HG02763 (cell line): ENCODE data around the gene H2BW2.
"Not testable (repeated sequence)": the region's sequence is repeated elsewhere in the genome, so short reads cannot be mapped to it uniquely, and the experiment has no call there.

ENCODE experiments used
- ATAC-seq: cut with Tn5 transposase; IDR thresholded peaks from one replicate; pipeline ENCODE4 v1.9.1; 2021; ENCODE audit warnings: mild to moderate bottlenecking, moderate library complexity; ENCODE audit not compliant: unreplicated experiment

H2BW2 gene

DNA sequence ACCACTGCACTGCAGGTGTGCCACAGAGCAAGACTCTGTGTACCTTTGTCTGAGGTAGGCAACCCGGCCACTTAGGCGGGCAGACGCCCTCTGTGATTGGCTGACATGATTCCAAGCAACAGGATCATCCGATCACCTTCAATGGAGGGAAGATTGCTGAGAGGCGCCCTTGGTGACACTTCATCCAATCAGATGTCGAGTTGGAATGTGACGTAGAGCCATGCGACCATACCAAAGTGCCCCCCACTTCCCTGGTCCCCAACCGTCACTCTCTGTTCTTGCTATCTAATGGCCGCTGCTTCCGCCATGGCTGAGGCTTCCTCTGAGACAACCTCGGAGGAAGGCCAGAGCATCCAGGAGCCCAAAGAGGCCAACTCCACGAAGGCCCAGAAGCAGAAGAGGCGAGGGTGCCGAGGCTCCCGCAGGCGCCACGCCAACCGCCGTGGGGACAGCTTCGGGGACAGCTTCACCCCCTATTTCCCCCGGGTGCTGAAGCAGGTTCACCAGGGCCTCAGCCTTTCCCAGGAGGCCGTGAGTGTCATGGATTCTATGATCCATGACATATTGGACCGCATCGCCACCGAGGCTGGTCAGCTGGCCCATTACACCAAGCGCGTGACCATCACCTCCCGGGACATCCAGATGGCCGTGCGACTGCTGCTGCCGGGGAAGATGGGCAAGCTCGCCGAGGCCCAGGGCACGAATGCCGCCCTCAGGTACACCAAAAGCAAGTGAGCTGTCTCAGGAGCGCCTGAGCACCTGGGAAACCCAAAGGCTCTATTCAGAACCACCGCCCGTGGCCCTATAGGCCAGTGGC, at the start of gene H2BW2:
TSS of gene H2BW2 (plus strand) at position 268 of the 817 bp plus-strand sequence. CDS start at position 307, 39 bp downstream.
- no peak for ATAC-seq

DNA sequence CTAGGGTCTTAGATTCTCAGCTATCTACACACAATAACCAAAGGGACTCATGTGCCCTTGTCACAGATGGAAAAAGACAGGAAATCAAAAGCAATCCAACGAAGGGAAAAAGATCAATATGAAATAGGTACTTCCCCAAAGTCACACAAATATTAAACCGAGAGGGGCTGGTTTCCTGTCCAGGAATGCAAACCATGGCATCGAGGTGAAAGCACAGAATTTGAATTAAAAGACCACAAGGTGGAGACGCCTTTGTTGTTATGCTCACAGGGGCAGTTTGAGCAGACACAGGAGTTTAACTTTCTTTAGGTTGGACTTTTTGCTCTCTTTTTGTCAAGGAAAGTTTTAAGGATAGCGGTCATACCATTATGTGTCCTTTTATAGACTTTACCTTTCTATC, 40.5 kb upstream of the H2BW2 start:
- peak; percentile 61 for ATAC-seq

GRCh38 chrX:104008831-104009230, 30.9 kb upstream of the H2BW2 start:
- no peak for ATAC-seq

DNA sequence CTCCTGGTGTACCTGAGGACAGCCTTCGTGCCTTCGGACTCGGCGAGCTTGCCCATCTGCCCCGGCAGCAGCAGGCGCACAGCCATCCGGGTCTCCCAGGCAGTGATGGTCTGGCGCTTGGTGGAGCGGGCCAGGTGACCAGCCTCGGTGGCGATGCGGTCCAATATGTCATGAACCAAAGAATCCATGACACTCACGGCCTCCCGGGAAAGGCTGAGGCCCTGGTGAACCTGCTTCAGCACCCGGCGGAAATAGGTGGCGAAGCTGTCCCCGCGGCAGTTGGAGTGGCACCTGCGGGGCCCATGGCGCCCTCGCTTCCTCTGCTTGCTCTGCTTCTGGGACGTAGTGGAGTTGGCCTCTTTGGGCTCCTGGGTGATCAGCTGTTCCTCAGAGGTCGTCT, 26.6 kb upstream of the H2BW2 start:
- no peak for ATAC-seq

GRCh38 chrX:104013606-104014005, 26.1 kb upstream of the H2BW2 start, which contains the start of gene H2BW1:
H2BW1 (minus strand) TSS chrX:104013708; CDS start chrX:104013576, 132 bp downstream.
- no peak for ATAC-seq

DNA sequence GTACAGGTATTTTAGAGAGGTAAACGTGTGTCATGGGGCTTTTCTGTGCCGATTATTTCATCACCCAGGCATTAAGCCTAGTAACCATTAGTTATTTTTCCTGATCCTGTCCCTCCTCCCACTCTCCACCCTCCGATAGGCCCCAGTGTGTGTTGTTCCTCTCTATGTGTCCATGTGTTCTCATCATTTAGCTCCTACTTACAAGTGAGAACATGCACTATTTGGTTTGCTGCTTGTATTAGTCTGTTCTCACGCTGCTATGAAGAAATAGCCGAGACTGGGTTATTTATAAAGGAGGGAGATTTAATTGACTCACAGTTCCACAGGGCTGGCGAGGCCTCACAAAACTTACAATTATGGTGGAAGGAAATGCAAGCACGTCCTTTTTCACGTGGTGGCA, 24.2 kb upstream of the H2BW2 start:
- not testable (repeated sequence) for ATAC-seq

DNA sequence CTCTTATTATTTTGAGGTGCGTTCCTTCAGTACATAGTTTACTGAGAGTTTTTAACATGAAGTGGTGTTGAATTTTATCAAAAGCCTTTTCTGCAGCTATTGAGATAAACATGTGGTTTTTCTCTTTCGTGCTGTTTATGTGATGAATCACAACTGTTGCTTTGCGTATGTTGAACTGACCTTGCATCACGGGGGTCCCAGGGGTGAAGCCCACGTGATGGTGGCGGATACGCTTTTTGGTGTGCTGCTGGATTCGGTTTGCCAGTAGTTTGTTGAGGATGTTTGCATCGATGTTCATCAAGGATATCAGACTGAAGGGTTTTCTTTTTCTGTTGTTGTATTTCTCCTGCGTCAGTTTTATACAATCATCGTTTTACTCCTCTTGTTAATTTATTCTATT, 21.6 kb upstream of the H2BW2 start:
- no peak for ATAC-seq

- no peak for ATAC-seq
Measured at GRCh38 chrX:104041003-104041402, 1.2 kb downstream of the H2BW2 start.

GRCh38 chrX:104045642-104046041, 5.9 kb downstream of the H2BW2 start:
- no peak for ATAC-seq

DNA sequence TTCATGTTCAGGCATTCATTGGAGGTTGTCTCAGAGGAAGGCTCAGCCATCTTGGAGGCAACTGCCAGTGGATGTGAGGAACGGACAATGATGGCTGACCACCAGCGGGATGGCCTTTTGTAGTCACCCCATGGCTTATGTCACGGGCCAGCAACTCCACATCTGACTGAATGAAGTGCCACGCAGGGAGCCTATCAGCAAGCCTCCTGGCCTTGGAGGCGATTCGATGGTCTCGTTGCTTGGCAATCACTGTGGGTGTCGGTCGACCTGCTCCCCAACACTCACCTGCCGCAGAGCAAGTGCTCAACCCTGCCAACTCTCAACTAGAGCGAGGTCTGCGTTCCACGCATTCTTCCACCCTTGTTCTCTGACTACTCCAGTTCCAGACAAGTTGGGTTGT, 7.4 kb downstream of the H2BW2 start:
- no peak for ATAC-seq

DNA sequence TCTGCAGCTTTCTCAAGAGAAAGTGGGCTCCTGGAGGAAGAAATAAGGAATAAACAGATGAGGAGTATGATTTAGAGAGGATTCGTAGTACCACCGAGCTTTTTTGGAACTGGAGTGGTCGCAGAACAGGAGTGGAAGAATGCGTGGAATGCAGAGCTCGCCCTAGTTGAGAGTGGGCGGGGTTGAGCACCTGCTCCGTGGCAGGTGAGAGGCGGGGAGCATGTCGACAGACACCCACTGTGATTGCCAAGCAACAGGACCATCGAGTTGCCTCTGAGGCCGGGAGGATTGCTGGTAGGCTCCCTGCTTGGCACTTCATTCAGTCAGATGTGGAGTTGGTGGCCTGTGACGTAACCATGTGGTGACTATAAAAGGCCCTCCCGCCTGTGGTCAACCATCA, 15.2 kb downstream of the H2BW2 start:
- not testable (repeated sequence) for ATAC-seq

DNA sequence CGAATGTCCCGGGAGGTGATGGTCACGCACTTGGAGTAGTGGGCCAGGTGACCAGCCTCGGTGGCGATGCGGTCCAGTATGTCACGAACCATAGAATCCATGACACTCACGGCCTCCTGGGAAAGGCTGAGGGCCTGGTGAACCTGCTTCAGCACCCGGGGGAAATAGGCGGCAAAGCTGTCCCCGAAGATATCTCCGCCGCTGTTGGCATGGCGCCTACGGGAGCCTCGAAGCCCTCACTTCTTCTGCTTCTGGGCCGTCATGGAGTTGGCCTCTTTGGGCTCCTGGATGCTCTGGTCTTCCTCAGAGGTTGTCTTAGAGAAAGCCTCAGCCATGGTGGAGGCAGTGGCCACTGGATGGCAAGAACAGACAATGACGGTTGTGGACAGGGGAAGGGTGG, 22.9 kb downstream of the H2BW2 start:
- ATAC-seq = not testable (repeated sequence)

DNA sequence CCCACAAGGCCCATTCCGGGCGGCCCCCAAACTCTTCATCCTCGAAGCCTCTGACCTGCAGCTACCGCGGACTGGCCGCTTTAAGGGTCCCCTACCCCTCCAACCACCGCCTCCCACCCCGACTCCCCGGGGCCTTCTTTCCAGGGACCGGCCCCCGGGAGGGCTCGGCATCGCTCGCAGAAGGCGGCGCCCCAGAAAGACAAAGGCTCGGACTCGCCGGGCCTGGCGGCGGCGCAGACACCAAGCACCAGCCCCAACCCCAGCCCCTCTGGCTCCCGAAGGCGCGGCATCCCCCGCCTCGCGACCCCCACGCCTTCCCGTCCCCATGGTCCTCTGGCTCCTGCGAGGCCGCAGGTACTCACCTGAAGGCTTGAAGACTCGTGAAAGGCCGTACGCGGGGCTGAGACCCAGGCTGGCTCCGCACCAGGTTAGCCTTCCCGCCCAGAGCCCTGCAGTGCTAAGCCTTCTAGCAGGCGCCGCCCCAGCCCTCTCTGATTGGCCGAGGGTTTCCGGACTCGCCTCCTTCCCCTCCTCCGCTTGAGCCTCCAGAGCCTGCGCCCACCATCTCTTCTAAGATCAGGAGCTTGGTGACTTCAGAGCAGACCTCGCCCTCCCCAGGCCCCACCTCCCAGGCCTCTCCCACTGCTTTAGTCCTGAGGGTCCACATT, 36.2 kb downstream of the H2BW2 start, which contains the start of gene TMSB15C:
TSS of gene TMSB15C (minus strand) at position 459 of the 668 bp plus-strand sequence.
- ATAC-seq = peak; percentile 99

DNA sequence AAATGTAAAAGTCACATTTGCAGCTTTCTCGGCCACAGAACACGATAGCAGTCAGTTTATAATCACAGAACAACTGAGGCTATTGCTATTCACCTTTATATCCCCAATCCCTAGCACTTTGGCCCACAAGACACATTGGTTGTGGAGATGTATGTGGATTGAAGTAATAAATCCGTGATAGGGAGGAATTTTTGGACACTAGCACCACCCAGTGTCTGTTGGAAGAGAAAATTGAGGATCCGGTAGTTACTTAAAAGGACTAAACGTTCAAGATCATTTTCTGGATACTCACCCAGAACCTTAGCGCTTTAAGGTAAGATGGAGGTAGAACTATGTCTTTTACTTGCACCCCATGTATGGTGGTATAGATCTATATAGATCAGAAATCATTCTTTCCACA, 38.1 kb downstream of the H2BW2 start:
- ATAC-seq = not testable (repeated sequence)

GRCh38 chrX:104084063-104084462, 44.3 kb downstream of the H2BW2 start:
- ATAC-seq = no peak

- ATAC-seq = no peak
Measured at GRCh38 chrX:104084534-104085277, 45.0 kb downstream of the H2BW2 start.

GRCh38 chrX:104085477-104085876, 45.7 kb downstream of the H2BW2 start:
- ATAC-seq = no peak

GRCh38 chrX:104085919-104086318, 46.2 kb downstream of the H2BW2 start:
- ATAC-seq = no peak
